ENCODE data around the gene GRID1. TPM values are rescaled to one million over a fixed set of nuclear protein-coding genes. Genes with fewer than 3 reads are reported as not detected.

The GRID1 gene
- total and polyA plus RNA-seq, 11 donors: 0.69 to 3.4 (median 1.6) TPM

GRCh38 chr10:85602713-85603112 lies 763.9 kb downstream of the GRID1 start:
- DNase-seq: no peak
- TF ChIP-seq CTCF (IDR thresholded peaks at IDR 0.05) (no peak), POLR2A (IDR thresholded peaks at IDR 0.05) (no peak)
- Histone ChIP-seq H3K27ac (no peak overlapping the region), H3K36me3 (no peaks in the 10 kb centered on the region), H3K4me3 (no peak overlapping the region), H3K27me3 (no peaks in the 10 kb centered on the region), H3K4me1 (no peaks in the 10 kb centered on the region), H3K9me3 (no peaks in the 10 kb centered on the region)
- intact Hi-C loops (cut with DNase I): no loop called here
- ATAC-seq: no peak
- 67 to 89% (median 83%) methylated on average over 1 of the region's 1 CpG for WGBS, 4 donors

GRCh38 chr10:85602306-85602705 lies 764.3 kb downstream of the GRID1 start:
- no peaks in the 10 kb centered on the region for H3K9me3 ChIP-seq
- no peak overlapping the region for H3K4me3 ChIP-seq
- intact Hi-C loops (cut with DNase I): no loop called here
- H3K27me3 ChIP-seq: no peaks in the 10 kb centered on the region
- H3K36me3 ChIP-seq: no peaks in the 10 kb centered on the region
- no peak overlapping the region for H3K27ac ChIP-seq
- DNase-seq: no peak
- TF ChIP-seq POLR2A (IDR thresholded peaks at IDR 0.05) (no peak), CTCF (IDR thresholded peaks at IDR 0.05) (no peak)
- no peaks in the 10 kb centered on the region for H3K4me1 ChIP-seq
- WGBS, 4 donors: 93 to 95% (median 94%) methylated on average over 7 to 18 of the region's 18 CpGs
- ATAC-seq: no peak

- no peak for TF ChIP-seq CTCF (IDR thresholded peaks at IDR 0.05)
- TF ChIP-seq POLR2A (IDR thresholded peaks at IDR 0.05): no peak
- no peak overlapping the region for H3K27ac ChIP-seq
- H3K27me3 ChIP-seq: no peaks in the 10 kb centered on the region
- H3K36me3 ChIP-seq: no peaks in the 10 kb centered on the region
- H3K4me1 ChIP-seq: no peaks in the 10 kb centered on the region
- H3K9me3 ChIP-seq: no peaks in the 10 kb centered on the region
- no peak for ATAC-seq
- WGBS, 4 donors: 88 to 93% (median 92%) methylated on average over 9 of the region's 9 CpGs
- intact Hi-C loops (cut with DNase I): no loop called here
- DNase-seq: no peak
- H3K4me3 ChIP-seq: no peak overlapping the region
These were observed 765.1 kb downstream of the GRID1 start for GRCh38 chr10:85601526-85601925.

- WGBS, 4 donors: 79 to 88% (median 86%) methylated on average over 2 of the region's 2 CpGs
- DNase-seq: no peak
- intact Hi-C loops (cut with DNase I): no loop called here
These were observed 765.9 kb downstream of the GRID1 start for GRCh38 chr10:85600744-85601081.

More at GRCh38 chr10:85600744-85601081, 765.9 kb downstream of the GRID1 start:
- ATAC-seq: no peak
- H3K27ac ChIP-seq: no peak overlapping the region
- TF ChIP-seq POLR2A (IDR thresholded peaks at IDR 0.05) (no peak), CTCF (IDR thresholded peaks at IDR 0.05) (no peak)
- H3K9me3 ChIP-seq: no peaks in the 10 kb centered on the region
- H3K27me3 ChIP-seq: no peaks in the 10 kb centered on the region
- H3K4me1 ChIP-seq: no peaks in the 10 kb centered on the region
- H3K4me3 ChIP-seq: no peak overlapping the region
- H3K36me3 ChIP-seq: no peaks in the 10 kb centered on the region
